ENCODE data around the gene SSBP3. TPM values are rescaled to one million over a fixed set of nuclear protein-coding genes. Genes with fewer than 3 reads are reported as not detected.

SSBP3 gene
- total RNA-seq, 4 donors from 2014 or later, result 17.1 to 25.4 (median 21.5) TPM

DNA sequence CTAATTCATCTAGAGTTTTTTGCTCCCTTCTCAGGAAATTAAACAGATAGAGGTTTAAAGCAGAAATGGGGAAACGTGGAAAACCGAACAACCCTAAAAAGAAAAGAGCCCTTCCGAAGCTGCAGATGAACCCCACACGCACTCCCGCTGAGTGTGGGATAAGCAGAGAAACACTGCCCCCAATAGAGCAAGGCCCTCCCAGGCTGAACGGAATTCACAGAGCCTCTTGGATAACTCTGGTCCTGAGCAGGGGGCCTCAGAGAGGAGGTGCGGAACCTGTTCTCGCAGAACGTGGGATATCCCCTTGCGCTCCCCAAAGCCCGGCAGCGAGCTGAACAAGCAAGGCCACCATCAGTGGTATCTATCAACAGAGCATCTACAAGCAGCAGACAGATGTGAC is 44.9 kb downstream of the SSBP3 start:
- TF ChIP-seq POLR2A (IDR thresholded peaks at IDR 0.05) (no peak), CTCF (IDR thresholded peaks at IDR 0.05) (no peak)
- Histone ChIP-seq H3K36me3 (peaks cover 0 to 20% (median 0%) of the 10 kb centered on the region in 3 donors), H3K4me1 (peaks cover 0 to 65% (median 18%) of the 10 kb centered on the region in 3 donors), H3K27me3 (no peaks in the 10 kb centered on the region), H3K4me3 (no peak overlapping the region), H3K27ac (no peak overlapping the region), H3K9me3 (no peaks in the 10 kb centered on the region)
- no peak for DNase-seq
- intact Hi-C loops (cut with DNase I), result no loop called here
- WGBS, 2 donors, result 79 to 81% methylated on average over 11 to 12 of the region's 12 CpGs

- no peaks in the 10 kb centered on the region for H3K9me3 ChIP-seq
- 67 to 68% methylated on average over 5 to 6 of the region's 6 CpGs for WGBS, 2 donors
- DNase-seq, result no peak
- TF ChIP-seq CTCF (IDR thresholded peaks at IDR 0.05) (no peak), POLR2A (IDR thresholded peaks at IDR 0.05) (no peak)
- no peaks in the 10 kb centered on the region for H3K27me3 ChIP-seq
- H3K36me3 ChIP-seq, result peaks cover 0 to 27% (median 0%) of the 10 kb centered on the region in 3 donors
- H3K4me3 ChIP-seq, result no peak overlapping the region
- intact Hi-C loops (cut with DNase I), result no loop called here
- no peak overlapping the region for H3K27ac ChIP-seq
- peaks cover 0 to 68% (median 18%) of the 10 kb centered on the region in 3 donors for H3K4me1 ChIP-seq
Measured at GRCh38 chr1:54360165-54361005, 45.8 kb downstream of the SSBP3 start.

- intact Hi-C loops (cut with DNase I), result no loop called here
- no peak for DNase-seq
- Histone ChIP-seq H3K4me1 (peaks cover 0 to 75% (median 21%) of the 10 kb centered on the region in 3 donors), H3K27ac (no peak overlapping the region), H3K9me3 (no peaks in the 10 kb centered on the region), H3K27me3 (no peaks in the 10 kb centered on the region), H3K4me3 (no peak overlapping the region), H3K36me3 (peaks cover 0 to 27% (median 0%) of the 10 kb centered on the region in 3 donors)
- TF ChIP-seq POLR2A (IDR thresholded peaks at IDR 0.05) (no peak), CTCF (IDR thresholded peaks at IDR 0.05) (no peak)
- WGBS, 2 donors, result 70 to 78% methylated on average over 8 to 9 of the region's 9 CpGs
Measured at GRCh38 chr1:54359393-54360162, 46.6 kb downstream of the SSBP3 start.

GRCh38 chr1:54358503-54359168 is 47.6 kb downstream of the SSBP3 start:
- intact Hi-C loops (cut with DNase I), result no loop called here
- Histone ChIP-seq H3K27ac (no peak overlapping the region), H3K36me3 (peaks cover 0 to 27% (median 0%) of the 10 kb centered on the region in 3 donors), H3K9me3 (no peaks in the 10 kb centered on the region), H3K4me1 (peaks cover 0 to 83% (median 18%) of the 10 kb centered on the region in 3 donors), H3K27me3 (no peaks in the 10 kb centered on the region), H3K4me3 (no peak overlapping the region)
- TF ChIP-seq CTCF (IDR thresholded peaks at IDR 0.05) (no peak), POLR2A (IDR thresholded peaks at IDR 0.05) (no peak)
- no peak for DNase-seq
- WGBS, 2 donors, result 57 to 59% methylated on average over 12 to 13 of the region's 14 CpGs
